Fibroblast of skin of back (primary cell): ENCODE measurements around the gene MTMR2.

Experiments
- DNase-seq: peaks from one replicate; pipeline ENCODE4 v3.0.0-alpha.2; 2013

Gene MTMR2

DNA sequence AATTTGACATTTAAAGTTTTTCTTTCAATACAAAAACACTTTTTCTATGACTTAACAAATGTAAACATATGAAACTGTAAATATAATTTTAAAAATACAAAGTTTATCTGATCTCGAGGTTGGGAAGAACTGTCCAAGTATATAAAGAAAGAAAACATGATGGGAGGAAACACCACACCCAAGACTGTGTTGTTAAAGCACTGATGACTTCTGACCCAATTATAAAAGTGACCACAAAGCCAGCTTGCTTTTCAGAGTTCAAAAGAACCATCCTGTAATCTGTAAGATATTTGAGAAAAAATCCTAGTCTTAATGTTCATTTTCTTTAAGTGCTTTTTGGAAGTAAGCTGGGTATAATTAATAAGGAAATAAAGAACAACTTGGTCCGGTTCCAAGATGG, 118.0 kb downstream of the MTMR2 start:
- DNase-seq, result no peak

DNA sequence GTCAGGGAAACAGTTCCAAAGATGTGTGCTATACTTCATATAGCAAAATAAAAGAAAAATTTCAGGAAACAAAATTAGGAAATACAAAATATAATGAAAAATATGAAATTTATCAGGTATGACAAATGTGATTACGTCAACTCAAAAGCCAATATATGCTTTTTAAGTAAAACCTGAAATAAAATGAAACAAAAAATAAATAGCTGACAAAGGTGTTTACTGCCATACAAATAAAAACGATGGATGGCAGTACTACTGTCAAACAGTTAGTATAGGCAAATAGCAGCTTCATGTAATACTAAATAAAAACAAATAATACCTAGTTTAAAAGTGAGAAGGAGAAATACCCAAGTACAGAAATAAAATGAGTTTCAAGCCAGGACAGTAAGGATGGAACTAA, 119.9 kb downstream of the MTMR2 start:
- no peak for DNase-seq

DNA sequence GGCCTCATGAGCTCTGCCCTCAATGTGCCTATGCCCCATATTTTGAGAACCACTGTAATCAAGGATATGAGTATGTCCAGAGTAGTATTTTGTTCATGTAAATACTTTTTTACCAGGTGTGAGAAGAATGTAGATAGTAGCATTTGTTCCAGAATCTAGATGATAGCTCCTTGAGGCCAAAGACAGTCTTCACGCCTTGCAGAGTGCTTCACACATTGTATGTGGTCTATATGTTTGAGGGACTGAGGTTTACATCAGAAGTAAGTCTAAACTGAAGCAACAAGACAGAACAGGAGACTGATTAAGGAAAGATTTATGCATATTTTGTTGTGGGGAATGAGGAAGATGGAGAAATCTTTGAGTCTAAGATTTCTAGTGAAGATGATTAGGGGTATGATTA, 121.1 kb downstream of the MTMR2 start:
- DNase-seq, result no peak

DNA sequence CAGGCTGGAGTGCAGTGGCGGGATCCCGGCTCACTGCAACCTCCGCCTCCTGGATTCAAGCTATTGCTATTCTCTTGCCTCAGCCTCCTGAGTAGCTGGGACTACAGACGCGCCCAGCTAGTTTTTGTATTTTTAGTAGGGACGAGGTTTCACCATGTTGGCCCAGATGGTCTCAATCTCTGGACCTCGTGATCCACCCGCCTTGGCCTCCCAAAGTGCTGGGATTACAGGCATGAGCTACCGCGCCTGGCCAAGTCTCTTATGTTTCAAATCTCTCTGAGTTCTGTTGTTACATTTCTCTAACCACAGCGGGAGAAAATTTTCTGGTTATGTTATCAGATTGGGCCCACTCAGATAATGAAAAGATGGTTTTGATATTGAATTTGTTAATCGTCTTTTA, 123.5 kb downstream of the MTMR2 start:
- DNase-seq, result no peak

DNA sequence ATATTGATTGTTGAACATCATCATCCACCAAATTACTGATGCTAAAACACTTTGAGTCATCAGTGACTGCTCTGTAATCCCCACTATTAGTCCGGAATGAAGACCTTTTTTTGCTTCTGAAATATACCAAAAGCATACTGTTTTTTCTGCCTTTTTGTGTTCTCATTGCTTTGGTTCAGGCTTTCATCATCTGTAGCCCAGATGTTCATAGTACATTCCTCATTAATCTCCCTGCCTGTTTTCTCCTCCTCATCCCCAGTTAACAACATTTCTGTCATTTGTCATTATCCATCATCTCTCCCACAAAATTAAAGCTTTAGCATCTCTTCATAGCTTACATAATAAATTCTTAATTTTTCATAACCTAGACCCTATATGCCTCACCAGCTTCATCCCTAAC, 124.4 kb downstream of the MTMR2 start:
- DNase-seq, result no peak

DNA sequence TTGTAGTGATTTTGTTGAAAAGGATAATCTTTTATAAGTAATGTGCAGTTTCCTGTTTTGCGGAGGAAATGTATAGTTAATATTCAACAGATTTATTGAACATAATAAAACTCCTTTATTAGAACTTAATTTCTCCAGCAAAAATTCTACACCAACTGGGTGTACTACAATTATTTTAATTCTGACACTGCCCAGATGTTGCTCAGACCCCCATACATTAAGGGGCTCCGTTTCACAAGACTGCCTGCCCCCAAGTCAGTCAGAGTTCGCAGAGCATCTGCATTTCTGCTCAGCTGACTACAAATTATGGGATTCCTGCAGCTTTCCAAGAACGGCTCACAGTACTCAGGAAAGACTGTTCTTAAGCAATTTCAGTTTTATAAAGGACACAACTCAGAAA, 127.4 kb downstream of the MTMR2 start:
- no peak for DNase-seq

DNA sequence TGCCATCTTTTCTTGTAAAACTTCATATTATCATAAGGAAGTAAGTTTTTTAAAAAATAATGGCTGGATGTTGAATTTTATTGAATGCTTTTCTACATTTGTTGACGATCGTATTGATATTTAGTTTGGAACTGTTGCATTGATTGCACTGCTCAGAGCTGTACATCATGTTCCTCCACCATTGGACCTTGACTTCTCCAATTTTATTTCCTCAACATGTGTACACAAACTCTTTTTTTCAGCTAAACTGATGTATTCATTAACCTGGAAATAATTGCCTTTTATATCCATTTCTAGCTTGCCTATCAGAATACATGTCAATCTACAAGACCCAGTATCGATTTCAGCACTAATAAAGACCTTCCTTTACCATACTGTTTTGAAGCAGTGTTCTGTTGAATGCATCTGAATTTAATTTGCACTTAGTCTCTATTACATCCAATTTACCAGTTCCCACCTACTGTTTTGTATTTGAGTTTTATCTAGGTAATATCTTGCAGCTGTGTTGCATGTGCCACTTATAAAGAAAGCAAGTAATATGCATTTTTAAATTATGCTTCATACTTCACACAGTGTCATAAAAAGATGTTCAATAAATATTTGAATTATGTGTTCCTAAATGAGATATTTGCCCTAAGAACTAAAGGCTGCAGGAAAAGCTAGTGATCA, 128.1 kb downstream of the MTMR2 start:
- DNase-seq, result no peak

DNA sequence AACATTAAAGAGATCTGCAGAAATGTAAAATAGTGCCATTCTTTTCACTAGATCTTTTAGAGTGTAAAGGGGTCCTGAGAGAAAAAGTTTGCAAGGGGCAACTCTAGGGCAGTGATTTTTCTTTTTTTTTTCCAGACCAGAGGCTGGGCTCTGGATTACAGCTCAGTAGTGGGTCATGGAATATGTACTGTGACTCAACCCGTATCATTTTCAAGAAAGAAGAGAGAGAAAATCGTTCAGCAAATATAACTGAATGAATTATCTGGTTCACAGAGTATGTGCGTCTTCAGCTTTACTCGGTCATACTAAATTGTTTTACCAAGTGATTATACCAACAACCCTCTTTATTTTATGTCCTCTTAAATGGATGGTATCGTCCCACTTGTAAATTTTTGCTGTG, 129.8 kb downstream of the MTMR2 start:
- DNase-seq, result no peak

DNA sequence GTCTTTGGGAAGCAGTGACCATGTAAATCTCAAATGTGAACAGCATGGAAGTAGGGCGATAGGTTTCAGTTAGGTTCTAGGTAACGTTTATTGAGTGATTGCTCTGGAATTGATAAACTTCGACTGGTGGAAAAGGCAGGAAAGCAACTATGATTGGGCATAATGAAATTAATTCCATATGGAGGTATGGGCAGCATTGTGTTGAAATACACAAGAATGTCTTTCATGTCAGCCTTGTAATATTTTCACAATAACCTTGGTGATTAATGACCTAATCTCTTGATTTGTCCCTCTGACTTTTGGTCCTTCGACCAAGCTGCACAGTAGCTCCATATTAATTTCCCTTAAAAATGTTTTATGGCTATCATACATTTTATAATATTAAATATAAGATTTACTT, 130.8 kb downstream of the MTMR2 start:
- no peak for DNase-seq

DNA sequence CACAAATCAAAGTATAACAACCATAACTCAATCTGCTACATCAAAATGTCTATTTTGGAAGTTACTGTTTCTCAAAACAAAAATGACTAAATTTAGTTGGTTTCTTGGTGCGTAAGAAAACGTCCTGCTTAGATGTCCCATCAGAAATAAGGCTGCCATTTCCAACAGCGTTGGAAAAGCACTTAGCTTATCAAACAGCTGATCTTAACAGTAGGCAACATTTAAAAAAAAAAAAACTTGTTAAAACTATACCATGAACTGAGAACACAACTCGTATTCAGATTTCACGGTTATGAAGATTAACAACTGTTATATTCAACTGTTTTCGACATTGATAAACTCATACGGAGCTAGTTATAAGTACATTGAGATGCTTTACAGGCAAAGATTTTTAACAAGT, 131.2 kb downstream of the MTMR2 start:
- DNase-seq, result no peak

DNA sequence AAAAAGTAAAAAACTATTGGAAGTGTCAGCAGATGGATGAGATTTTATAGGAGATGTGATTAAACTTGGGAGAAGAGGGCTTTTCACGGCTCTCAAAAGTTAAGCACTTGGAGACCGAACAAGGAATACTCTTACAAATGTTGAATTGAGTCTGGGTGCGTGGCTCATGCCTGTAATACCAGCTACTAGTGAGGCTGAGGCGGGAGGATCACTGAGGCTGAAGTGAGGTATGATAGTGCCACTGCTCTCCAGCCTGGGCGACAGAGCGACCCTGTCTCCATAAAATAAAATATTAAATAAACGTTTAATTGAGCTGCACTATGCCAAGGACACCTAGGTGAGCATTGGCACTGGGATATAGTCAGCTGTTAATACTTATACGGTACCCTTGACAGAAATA, 131.7 kb downstream of the MTMR2 start:
- no peak for DNase-seq

DNA sequence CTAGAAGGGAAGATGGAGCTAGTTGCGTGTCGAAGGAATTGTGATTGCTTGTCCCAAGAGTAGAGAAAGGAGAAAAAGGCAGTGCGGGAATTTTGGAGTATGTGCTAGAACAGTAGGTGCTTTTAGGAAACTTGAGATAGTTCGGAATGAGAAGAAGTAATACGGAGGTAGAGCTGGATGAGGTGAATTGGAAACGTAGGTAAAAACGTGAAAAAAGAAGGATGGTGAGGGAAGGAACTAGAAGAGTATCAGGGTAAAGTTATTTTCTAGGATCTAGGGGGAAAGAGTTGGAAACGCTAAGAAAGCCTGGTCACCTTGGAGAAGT, 132.2 kb downstream of the MTMR2 start:
- no peak for DNase-seq

DNA sequence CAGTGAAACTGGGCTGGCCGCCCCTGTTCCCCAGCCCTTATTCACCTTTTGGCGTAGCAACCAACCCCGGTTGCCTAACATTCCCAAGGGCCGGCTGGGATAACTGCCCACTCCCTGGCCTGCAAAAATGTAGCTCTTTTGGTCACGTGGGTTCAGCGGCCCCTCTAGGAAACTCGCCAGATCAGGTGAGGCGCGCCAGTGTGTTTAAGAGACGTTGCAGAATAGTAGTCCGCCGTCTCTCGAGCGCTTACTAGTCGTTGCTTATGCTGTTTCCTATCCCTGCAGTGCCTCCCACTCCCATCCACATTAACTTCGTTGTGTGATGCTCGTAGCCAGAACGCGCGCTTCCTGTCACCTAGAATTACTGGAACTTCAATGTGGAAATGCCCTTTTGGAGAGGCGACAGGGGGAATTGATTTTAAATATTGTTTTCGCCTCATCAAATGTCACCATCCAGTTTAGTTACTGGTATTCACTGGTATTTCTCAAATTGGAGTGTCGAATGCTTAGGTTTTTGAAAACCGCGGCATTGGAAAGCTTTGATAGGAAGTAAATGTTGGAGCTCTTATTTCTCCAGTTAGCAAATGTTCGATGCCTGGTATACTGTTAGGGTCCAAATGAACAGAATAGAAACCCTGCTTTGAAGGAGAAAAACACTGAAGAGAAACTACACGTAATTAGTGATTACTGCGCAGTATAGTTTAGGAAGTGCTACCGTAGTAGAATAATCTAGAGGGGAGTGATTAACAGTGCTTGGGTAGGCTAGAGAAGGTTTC, 132.8 kb downstream of the MTMR2 start:
- DNase-seq, result peak; percentile 20

DNA sequence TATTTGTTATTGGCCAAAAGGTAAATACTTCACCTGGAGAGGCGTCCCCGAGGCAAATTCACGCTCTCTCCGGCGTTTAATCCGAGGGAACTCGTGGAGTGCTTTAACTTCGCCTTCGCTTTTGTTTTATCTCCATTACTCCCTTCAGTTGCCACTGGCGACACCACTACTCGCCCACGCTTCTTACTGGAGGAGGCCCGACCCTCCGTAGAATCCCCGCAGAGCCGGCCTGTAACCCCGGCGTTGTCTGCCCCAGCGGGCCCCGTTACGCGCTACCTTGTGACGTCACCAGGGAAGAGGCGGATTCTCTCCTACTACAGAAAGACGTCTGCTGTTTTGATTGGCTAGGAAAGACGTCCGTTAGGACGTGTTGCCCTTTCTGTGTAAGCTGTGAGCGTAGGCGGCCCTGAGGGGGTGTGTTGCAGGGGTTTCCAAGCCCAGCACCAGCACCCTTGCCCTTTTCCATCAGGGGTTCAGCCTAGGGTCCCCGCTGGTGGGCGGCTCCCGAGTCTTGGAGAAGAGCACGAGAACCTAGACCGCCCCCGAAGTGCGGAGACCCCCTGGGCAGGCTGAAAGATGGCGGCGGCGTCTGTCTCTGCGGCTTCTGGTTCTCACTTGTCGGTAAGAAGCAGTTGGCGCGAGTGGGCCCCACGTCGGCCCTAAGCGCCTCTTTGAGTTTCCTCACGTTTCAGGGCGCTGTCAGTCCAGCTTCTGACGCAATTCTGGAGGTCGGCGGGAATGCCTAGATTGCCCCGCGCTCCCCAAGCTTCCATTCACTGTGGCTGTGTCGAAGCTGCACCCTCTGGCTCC, 133.6 kb downstream of the MTMR2 start, which contains the start of gene CEP57:
TSS of gene CEP57 (plus strand) at position 376 of the 810 bp plus-strand sequence. CDS start at position 577, 201 bp downstream.
- peak; percentile 99 for DNase-seq

DNA sequence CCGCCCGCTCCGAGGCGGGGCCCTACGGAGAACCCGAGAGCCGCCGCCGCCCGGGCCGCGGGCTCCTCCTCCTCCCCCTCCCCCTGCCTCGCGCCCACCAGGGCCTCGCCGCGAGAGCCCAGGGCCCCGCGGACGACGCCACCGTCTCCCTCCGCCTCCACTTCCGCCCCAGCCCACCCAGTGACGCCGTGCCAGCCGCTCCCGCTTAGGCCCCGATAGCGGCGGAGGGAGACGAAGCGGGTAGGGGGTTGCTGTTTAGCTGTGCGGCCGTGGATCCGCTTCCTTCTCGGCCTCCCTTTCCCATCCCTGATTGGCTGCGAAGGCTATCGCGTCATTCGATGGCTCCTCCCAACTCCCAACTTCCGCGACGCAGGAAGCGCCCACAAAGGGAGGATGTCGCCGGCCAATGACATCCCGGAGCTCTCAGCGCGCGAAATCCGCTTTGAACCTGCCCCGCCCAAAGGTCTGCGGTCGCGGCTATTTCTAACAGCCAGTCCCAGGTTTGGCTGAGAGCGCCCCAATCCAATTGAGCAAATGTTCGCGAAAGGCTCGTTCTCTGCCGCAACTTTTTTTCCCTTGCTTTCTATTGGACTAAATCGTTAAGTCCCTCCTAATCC, 134.3 kb downstream of the MTMR2 start, which contains the start of gene FAM76B:
TSS of gene FAM76B (minus strand) at position 277 of the 617 bp plus-strand sequence. CDS start 304 bp downstream, outside the sequence.
- DNase-seq, result peak; percentile 99

DNA sequence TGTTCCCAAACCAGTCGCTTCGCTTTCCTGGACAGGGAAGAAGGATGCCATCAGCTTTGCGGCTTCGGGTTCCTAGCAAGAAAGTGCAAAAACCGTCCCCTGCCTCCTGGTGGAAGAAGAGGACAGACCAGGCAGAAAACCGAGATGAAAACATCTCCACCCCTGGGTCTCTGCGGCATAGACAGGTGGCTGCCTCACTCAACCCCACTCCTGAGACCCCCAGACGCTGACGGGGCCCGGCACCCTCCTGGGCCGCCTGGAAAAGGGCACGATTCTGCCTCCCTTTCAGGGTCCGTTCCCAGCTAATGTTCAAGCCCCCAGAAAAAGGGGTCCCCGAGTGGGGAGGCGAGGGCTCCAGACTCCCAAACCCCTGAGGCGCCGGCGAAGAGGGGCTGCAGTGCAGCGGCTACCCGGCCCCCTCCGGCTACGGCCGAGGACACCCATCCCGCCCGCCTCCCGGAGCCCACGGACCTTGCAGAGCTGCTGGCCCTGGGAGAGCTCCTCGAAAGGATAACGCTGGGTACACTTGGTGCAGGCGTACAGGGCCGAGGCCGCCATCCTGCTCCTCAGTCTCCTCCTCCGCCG, 134.9 kb downstream of the MTMR2 start:
- peak; percentile 55 for DNase-seq
